Large intestine (tissue), 3 donors: ENCODE measurements around the gene L3MBTL4. TPM values are rescaled to one million over a fixed set of nuclear protein-coding genes. Genes with fewer than 3 reads are reported as not detected.

ENCODE experiments used
- DNase-seq, 2 donors: peaks; one replicate each; pipeline versions ENCODE4 v3.0.0 to v3.0.0-alpha.2; 2013
- H3K27ac ChIP-seq: one replicate; pipeline ENCODE4 v1.5.1; 2013; ENCODE audit warnings: low read length
- H3K27me3 ChIP-seq: 2 replicates; pipeline ENCODE4 v1.6.1; 2013; ENCODE audit warnings: low read length; ENCODE audit not compliant: control insufficient read depth, insufficient read depth
- H3K36me3 ChIP-seq: 2 replicates; pipeline ENCODE4 v1.6.1; 2013; ENCODE audit warnings: low read length; ENCODE audit not compliant: control insufficient read depth, insufficient read depth
- H3K4me1 ChIP-seq: one replicate; pipeline ENCODE4 v1.6.1; 2013; ENCODE audit warnings: low read length; ENCODE audit not compliant: control insufficient read depth, insufficient read depth
- H3K4me3 ChIP-seq: one replicate; pipeline ENCODE4 v1.5.1; 2013; ENCODE audit warnings: low read length
- H3K9me3 ChIP-seq: one replicate; pipeline ENCODE4 v1.6.1; 2013; ENCODE audit warnings: mild to moderate bottlenecking, low read depth, low read length, moderate library complexity; ENCODE audit not compliant: control insufficient read depth
- WGBS: methylation state at CpG from one replicate; pipeline ENCODE4 v1.1.5; 2013; ENCODE audit warnings: low lambda C conversion rate; ENCODE audit not compliant: insufficient coverage; 5-methylcytosine and 5-hydroxymethylcytosine counted together
- polyA plus RNA-seq: library from polyadenylated mRNA; unstranded; fragments of 120-200 nt; gene quantifications from one replicate; pipeline ENCODE4 v1.2.1, GENCODE V29; 2013

The L3MBTL4 gene
- polyA plus RNA-seq, 1 donor = 4.0 TPM

- H3K9me3 ChIP-seq = no peaks in the 10 kb centered on the region
- H3K4me3 ChIP-seq = no peak overlapping the region
- H3K27ac ChIP-seq = no peak overlapping the region
- 100% methylated on average over 1 of the region's 4 CpGs for WGBS
- H3K36me3 ChIP-seq = no peaks in the 10 kb centered on the region
- no peaks in the 10 kb centered on the region for H3K27me3 ChIP-seq
- no peak for DNase-seq
- H3K4me1 ChIP-seq = peaks cover 5% of the 10 kb centered on the region
These were observed 47.9 kb downstream of the L3MBTL4 start for GRCh38 chr18:6366776-6367175.

GRCh38 chr18:6365385-6365784, 49.3 kb downstream of the L3MBTL4 start:
- H3K9me3 ChIP-seq = no peaks in the 10 kb centered on the region
- no peaks in the 10 kb centered on the region for H3K36me3 ChIP-seq
- H3K27me3 ChIP-seq = no peaks in the 10 kb centered on the region
- H3K4me3 ChIP-seq = no peak overlapping the region
- no peak for DNase-seq
- H3K4me1 ChIP-seq = peaks cover 3% of the 10 kb centered on the region
- no peak overlapping the region for H3K27ac ChIP-seq

GRCh38 chr18:6363216-6363615, 51.5 kb downstream of the L3MBTL4 start:
- WGBS = 92% methylated on average over 2 of the region's 7 CpGs
- H3K36me3 ChIP-seq = no peaks in the 10 kb centered on the region
- no peak for DNase-seq
- H3K4me3 ChIP-seq = no peak overlapping the region
- no peaks in the 10 kb centered on the region for H3K4me1 ChIP-seq
- no peaks in the 10 kb centered on the region for H3K9me3 ChIP-seq
- H3K27me3 ChIP-seq = no peaks in the 10 kb centered on the region
- H3K27ac ChIP-seq = no peak overlapping the region

GRCh38 chr18:6362559-6363129, 52.1 kb downstream of the L3MBTL4 start:
- H3K27ac ChIP-seq = no peak overlapping the region
- 100% methylated on average over 1 of the region's 9 CpGs for WGBS
- H3K27me3 ChIP-seq = no peaks in the 10 kb centered on the region
- no peaks in the 10 kb centered on the region for H3K9me3 ChIP-seq
- no peak overlapping the region for H3K4me3 ChIP-seq
- no peak for DNase-seq
- no peaks in the 10 kb centered on the region for H3K4me1 ChIP-seq
- no peaks in the 10 kb centered on the region for H3K36me3 ChIP-seq

- WGBS = no CpG with 5 or more reads among the region's 5 CpGs
- Histone ChIP-seq H3K36me3 (no peaks in the 10 kb centered on the region), H3K4me1 (no peaks in the 10 kb centered on the region), H3K27ac (no peak overlapping the region), H3K9me3 (no peaks in the 10 kb centered on the region), H3K27me3 (no peaks in the 10 kb centered on the region), H3K4me3 (no peak overlapping the region)
- DNase-seq = no peak
These were observed 57.0 kb downstream of the L3MBTL4 start for GRCh38 chr18:6357668-6358067.

- 92% methylated on average over 2 of the region's 9 CpGs for WGBS
- Histone ChIP-seq H3K9me3 (no peaks in the 10 kb centered on the region), H3K27me3 (no peaks in the 10 kb centered on the region), H3K4me3 (no peak overlapping the region), H3K27ac (no peak overlapping the region), H3K36me3 (no peaks in the 10 kb centered on the region), H3K4me1 (no peaks in the 10 kb centered on the region)
- no peak for DNase-seq
These were observed 58.7 kb downstream of the L3MBTL4 start for GRCh38 chr18:6355789-6356589.

- Histone ChIP-seq H3K4me1 (no peaks in the 10 kb centered on the region), H3K36me3 (no peaks in the 10 kb centered on the region), H3K27ac (no peak overlapping the region), H3K9me3 (no peaks in the 10 kb centered on the region), H3K27me3 (no peaks in the 10 kb centered on the region), H3K4me3 (no peak overlapping the region)
- no peak for DNase-seq
These were observed 62.4 kb downstream of the L3MBTL4 start for GRCh38 chr18:6352275-6352674.

- no peak for DNase-seq
- Histone ChIP-seq H3K9me3 (peaks cover 11% of the 10 kb centered on the region), H3K4me1 (no peaks in the 10 kb centered on the region), H3K36me3 (no peaks in the 10 kb centered on the region), H3K27ac (no peak overlapping the region), H3K27me3 (no peaks in the 10 kb centered on the region), H3K4me3 (no peak overlapping the region)
- 14% methylated on average over 1 of the region's 2 CpGs for WGBS
These were observed 71.7 kb downstream of the L3MBTL4 start for GRCh38 chr18:6342990-6343389.

GRCh38 chr18:6341709-6342108, 73.0 kb downstream of the L3MBTL4 start:
- no peaks in the 10 kb centered on the region for H3K27me3 ChIP-seq
- no peak overlapping the region for H3K4me3 ChIP-seq
- no peaks in the 10 kb centered on the region for H3K36me3 ChIP-seq
- no peak overlapping the region for H3K27ac ChIP-seq
- H3K9me3 ChIP-seq = peaks cover 11% of the 10 kb centered on the region
- H3K4me1 ChIP-seq = no peaks in the 10 kb centered on the region
- no peak for DNase-seq

GRCh38 chr18:6341303-6341702, 73.4 kb downstream of the L3MBTL4 start:
- Histone ChIP-seq H3K4me1 (no peaks in the 10 kb centered on the region), H3K36me3 (no peaks in the 10 kb centered on the region), H3K27ac (no peak overlapping the region), H3K9me3 (peaks cover 11% of the 10 kb centered on the region), H3K27me3 (no peaks in the 10 kb centered on the region), H3K4me3 (no peak overlapping the region)
- no peak for DNase-seq

- no CpG with 5 or more reads among the region's 1 CpG for WGBS
- DNase-seq = no peak
- Histone ChIP-seq H3K27ac (no peak overlapping the region), H3K4me1 (no peaks in the 10 kb centered on the region), H3K36me3 (no peaks in the 10 kb centered on the region), H3K27me3 (no peaks in the 10 kb centered on the region), H3K4me3 (no peak overlapping the region), H3K9me3 (peaks cover 11% of the 10 kb centered on the region)
These were observed 74.6 kb downstream of the L3MBTL4 start for GRCh38 chr18:6340121-6340520.
